Activated naive CD4-positive, alpha-beta T cell treated with anti-CD3 and anti-CD28 coated beads, Interleukin-2, amount 50 U/mL, for 72 hours (primary cell): ENCODE results near the gene KCNQ1. TPM values are rescaled to one million over a fixed set of nuclear protein-coding genes. Genes with fewer than 3 reads are reported as not detected.

ENCODE experiments used
- ATAC-seq, 2 donors: fragments of 150-1000 bp; cut with Tn5 transposase; 2 replicates each; pipeline ENCODE4 v1.10.0; 2021; ENCODE audit warnings: mild to moderate bottlenecking in 2 of 2, moderate library complexity in 2 of 2
- DNase-seq, 2 donors: peaks; one replicate each; pipeline ENCODE4 v3.0.0; 2021 to 2022; ENCODE audit warnings: low spot score in 2 of 2
- H3K27ac Mint-ChIP-seq, 2 donors: one replicate each; pipeline ENCODE4 v1.8.0; 2022; ENCODE audit warnings: mild to moderate bottlenecking in 2 of 2, mixed read lengths in 2 of 2
- H3K36me3 Mint-ChIP-seq, 2 donors: one replicate each; pipeline ENCODE4 v1.8.0; 2022; ENCODE audit warnings: mixed read lengths in 2 of 2
- H3K9me3 Mint-ChIP-seq, 2 donors: one replicate each; pipeline ENCODE4 v1.8.0; 2022; ENCODE audit warnings: mixed read lengths in 2 of 2
- total RNA-seq, 2 donors: library from RNA; stranded (reverse); gene quantifications; one replicate each; pipeline ENCODE4 v1.2.3, GENCODE V29; 2022

KCNQ1 gene
- total RNA-seq, 2 donors from 2014 or later = 12.2 to 19.3 TPM

DNA sequence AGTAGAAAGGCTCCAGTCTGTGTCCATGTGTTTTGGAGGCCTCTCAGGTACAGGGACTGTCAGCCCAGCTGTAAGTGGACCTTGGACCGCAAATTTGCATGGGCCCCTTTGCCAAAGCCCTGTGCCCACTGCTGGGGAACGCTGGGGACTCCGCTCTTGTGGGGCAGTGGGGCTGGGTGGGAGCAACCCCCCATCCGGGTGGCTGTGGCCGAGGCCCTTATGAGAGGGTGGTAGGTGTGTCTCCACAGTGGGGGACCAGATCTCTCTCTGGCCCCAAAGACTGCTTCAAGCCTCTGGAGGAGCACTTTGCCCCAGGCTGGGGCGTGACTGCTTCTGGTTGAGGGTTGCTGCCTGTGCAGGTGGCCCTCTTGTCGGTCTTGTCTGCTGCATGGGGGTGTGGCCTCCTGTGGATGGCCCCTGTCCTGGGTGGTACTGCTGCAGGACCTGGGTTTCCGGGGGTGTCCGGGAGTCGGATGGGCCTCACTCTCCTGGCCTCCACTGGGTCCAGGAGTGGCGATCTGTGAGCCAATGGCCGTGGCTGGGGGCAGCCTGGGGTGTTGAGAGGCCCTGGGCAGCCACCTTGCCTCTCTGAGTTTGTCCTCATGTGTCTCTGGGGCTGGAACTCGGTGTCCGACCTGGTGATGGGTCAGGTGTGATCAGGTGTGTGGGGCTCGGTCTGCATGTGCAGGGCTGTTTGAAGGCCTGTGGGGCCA is 15.9 kb downstream of the KCNQ1 start:
- no peak overlapping the region for H3K27ac Mint-ChIP-seq
- ATAC-seq (no peak), DNase-seq (peak in 1 of 2 donors; percentile 45)
- no peaks in the 10 kb centered on the region for H3K36me3 Mint-ChIP-seq
- no peaks in the 10 kb centered on the region for H3K9me3 Mint-ChIP-seq

DNA sequence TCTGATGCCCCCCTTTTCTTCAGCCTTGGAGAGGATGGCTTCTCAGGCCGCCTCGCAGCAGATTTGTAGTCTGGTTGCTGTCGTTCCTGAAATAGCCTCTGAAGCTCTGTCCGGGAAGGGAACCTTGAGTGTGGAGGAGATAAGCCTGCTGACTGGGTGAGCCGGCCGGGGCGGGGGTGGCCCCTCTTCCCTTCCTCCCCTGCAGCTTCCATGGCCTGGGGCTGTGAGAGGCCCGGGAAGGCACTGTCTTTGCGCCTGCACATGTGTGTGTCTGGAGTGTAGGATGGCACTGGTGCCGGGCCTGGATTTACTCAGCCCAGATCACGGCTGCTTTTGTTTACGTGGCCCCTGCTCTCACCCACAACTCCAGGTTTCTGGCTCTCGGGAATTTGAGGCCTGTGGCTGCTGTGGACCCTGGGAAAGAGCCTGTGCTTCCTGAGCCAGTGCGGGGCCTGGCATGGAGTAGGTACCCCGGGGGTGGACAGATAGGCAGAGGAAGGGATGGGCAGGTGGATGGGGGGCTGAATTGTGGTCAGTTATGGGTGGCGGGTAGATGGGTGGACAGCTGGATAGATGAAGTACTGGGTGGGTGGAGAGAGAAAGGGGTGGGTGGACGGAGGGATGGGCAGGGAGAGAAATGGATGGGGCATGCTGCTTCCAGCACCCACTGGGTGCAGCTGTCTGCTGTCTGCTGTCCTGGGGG is 16.6 kb downstream of the KCNQ1 start:
- ATAC-seq (no peak), DNase-seq (peak in 1 of 2 donors; percentile 41)
- Mint-ChIP-seq H3K9me3 (no peaks in the 10 kb centered on the region), H3K36me3 (no peaks in the 10 kb centered on the region), H3K27ac (peak overlapping the region in 1 of 2 donors; percentile 48)

DNA sequence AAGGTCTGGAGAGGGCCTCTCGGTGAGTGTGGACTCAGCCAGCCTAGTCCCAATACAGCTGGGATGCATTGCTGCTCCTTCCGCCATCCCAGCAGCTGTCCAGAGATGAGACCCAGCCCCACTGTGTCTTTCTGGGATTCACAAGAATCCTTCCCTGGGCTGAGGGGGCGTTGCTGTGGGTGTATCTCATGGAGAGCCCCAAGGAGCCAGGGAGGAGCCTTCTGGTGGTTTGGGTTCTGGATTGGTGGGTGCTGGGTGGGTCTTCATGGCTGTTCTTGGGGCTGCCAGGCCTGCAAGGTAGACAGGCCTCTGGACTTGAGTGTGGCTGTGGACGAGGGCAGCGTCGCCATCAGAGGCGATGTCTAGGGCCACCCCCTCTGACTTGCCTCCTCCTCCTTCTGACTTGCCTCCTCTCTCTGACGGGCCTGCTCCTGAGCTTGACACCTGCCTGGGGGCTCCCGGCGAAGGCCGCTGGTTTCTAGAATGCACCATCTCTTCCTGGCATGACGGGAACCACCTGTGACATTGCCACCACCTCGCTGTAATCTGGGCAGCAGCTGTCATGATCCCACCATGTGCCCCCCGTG is 17.2 kb downstream of the KCNQ1 start:
- peak overlapping the region in 1 of 2 donors; percentile 48 for H3K27ac Mint-ChIP-seq
- DNase-seq (no peak), ATAC-seq (no peak)
- H3K36me3 Mint-ChIP-seq = no peaks in the 10 kb centered on the region
- H3K9me3 Mint-ChIP-seq = no peaks in the 10 kb centered on the region

DNA sequence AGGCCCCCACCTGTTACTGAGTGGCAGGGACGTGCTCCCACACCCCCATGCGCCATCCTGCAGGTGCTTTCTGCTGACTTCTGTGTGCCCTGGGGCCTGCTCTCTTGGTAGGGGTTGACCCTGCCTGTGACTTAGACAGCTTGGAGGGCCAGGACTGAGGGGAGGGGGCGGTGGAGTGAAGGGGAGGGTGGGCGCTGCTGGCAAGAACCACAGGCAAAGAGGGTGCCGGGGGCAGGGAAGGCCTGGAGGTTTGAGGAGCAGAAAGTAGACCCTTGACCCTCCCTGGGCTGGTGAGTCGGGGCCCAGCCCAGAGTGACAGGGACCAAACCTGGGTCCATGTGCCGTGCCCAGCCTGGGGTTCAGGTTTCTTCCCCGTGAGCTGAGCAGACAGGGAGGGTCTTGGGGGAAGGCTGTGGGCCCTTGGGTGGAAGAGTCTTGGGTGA is 17.8 kb downstream of the KCNQ1 start:
- Mint-ChIP-seq H3K27ac (no peak overlapping the region), H3K36me3 (no peaks in the 10 kb centered on the region), H3K9me3 (no peaks in the 10 kb centered on the region)
- DNase-seq (no peak), ATAC-seq (no peak)

DNA sequence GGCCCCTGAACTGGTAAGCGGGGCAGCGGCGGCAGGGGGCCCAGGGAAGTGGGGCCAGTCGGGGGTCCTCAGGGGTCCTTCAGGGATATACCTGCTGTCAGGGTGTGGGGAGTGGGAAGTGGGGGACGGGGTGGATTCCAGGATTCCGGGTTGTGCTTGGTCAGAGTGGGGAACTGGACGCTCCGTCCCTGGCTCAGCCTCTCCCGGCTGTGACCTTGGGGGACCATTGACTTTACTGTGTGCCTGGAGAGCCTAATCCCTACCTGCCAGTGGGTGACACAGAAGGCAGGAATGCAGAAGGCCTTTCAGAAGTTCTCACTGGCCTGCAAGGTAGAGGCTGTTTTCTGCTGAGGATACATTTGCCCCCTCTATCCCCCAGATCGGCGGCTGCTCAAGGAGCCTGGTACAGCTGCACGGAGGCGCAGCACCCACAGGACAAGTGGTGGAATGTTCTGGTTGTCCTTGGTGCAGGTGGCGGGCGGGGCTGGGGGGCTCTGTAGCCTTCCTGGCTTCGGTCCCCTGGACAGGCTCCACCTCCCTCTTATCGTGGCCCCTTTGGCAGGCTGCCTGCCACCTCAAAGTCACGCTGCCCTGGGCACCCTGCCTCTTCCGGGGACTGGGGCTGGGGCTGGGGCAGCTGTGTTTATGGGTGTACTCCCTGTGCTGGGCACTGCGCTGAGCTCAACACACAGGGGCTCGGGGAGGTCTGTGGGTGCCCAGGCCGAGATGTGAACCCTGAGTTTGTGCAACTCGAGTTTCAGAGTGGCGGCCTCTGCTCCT is 18.4 kb downstream of the KCNQ1 start:
- DNase-seq (peak in 1 of 2 donors; percentile 52), ATAC-seq (no peak)
- H3K36me3 Mint-ChIP-seq = no peaks in the 10 kb centered on the region
- no peaks in the 10 kb centered on the region for H3K9me3 Mint-ChIP-seq
- H3K27ac Mint-ChIP-seq = no peak overlapping the region

DNA sequence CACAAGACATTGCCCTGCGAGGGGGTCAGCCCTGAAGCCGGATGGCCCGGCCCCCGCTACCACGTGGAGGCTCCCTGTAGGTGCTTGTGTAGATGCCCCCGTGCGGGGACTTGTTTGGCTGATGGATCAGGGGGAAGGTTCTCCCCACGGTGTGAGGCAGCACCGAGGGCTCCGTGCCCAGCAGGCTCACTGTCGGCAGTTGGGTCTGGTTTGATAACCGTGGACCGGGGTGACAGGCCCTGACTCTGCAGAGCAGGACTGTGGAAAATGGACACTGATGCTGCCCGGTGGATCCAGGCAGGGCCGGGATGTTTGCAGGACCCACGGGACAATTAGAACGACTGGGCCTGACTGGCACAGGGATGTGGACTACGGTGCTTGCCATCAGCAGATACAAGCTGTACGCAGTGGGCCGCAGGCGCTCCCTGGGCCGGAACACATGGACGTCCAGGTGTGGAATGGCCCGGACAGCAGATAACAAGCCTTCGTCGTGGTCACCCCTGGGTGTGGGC is 19.0 kb downstream of the KCNQ1 start:
- Mint-ChIP-seq H3K9me3 (no peaks in the 10 kb centered on the region), H3K27ac (no peak overlapping the region), H3K36me3 (no peaks in the 10 kb centered on the region)
- DNase-seq (peak in 1 of 2 donors; percentile 50), ATAC-seq (no peak)

DNA sequence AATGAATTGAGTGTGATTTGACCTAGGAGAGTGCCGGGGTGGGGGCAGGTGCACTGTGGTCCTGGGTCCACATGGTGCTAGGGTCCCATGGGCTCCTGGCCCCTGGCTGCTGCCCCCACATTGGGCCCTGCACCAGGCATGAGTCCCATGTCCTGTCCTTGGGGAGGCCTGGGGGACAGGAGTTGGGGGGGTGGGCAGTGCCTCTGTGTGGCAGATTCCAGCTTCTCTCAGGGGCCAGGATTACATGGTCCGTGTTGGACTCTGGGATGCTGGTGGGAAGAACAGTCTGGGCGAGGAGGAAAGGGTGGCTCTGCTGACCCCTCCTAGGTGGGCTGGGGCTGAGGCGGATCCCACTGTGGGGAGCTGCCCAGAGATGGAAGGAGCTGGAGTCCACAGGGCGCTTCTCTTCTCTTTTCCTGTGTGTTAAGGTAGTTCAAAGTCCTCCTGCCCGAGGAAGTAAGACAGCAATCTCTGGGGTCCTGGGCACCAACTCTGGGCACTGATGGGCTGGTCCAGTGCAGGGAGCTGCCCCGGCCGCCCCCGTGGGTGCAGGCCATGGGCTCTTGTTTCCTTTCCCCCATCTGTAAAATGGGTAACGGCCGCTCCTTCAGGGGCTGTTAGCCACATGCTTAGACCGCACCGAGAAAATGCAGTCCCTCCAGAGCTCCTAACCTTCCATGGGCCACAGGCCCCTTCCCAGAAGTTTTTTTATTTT is 19.8 kb downstream of the KCNQ1 start:
- Mint-ChIP-seq H3K36me3 (no peaks in the 10 kb centered on the region), H3K9me3 (no peaks in the 10 kb centered on the region), H3K27ac (no peak overlapping the region)
- peak in 1 of 2 donors; percentile 44 for DNase-seq
- no peak for ATAC-seq

DNA sequence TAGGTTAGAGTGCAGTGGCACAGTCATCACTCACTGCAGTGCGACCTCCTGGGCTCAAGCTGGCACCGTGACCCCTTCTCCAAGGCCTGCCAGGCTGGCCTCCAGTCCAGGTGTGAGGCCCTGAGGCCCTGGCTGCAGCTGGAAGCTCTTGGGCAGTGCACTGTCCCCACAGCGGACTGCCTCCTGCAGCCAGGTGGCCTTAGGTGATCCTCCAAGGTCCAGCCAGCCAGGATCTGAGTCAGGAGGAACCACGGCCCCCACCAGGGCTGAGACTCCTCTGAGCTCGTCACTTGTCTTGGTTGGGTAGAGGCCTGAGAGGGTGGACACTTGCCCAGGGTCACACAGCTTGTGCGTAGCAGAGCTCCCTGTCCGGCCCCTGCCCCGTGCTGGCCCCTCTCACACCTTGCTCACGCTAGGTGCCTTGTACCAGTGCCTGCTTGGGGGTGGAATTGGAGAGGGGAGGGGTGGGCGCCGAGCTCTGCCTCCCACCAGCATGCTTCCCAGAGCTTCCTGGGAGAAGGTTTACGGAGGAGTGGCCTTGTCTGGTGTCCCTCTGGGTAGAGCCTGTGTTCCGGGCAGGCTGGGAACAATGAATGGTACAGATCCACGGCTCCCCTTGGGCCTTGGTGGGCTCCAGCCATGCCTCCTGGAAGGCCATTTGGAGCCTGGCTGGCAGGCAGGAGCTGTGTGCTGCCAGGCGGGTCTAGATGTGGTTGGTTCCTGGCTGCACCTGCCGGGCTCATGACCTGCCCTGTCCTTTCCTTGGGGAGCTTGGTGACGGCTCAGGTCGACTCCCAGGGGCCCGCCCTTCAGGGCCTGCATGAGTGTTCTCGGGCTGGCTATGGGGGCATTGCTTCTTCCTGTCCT is 20.6 kb downstream of the KCNQ1 start:
- no peaks in the 10 kb centered on the region for H3K9me3 Mint-ChIP-seq
- DNase-seq (peak in 1 of 2 donors; percentile 50), ATAC-seq (no peak)
- no peaks in the 10 kb centered on the region for H3K36me3 Mint-ChIP-seq
- peak overlapping the region in 1 of 2 donors; percentile 75 for H3K27ac Mint-ChIP-seq

DNA sequence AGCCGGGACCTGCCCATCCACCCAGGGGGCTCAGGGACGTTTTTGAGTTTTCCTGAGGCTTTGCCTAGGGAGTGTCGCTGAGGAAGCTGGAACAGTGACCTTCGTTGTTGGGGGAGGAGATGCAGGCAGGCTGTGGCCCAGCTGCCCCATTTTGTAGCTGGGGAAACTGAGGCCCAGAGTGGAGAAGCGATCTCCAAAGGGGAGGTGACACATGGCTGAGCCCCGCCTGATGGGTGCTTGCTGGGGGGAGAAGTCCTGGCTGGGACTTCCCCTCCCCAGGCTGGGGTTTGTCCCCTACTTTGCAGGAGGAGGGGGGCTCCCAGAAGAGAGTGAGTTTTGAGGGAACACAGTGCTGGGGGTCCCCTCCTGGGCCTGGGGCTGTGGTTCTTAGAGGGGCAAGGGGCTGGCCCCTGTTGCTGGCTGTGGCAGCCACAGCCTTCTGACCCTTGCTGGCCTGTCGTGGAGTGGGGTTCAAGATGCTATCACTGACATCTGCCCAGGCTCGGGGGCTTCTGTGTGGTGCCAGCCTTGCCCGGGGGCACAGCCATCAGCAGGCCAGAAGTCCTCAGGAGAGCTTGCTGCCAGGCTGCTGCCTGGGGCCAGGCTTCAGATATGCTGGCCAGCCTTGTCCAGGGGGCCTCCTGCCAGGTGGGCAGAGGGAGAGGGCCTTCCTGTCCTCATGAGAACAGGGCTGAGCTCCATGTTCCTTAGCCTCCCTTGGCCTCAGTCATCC is 21.4 kb downstream of the KCNQ1 start:
- DNase-seq = peak in 1 of 2 donors; percentile 52
- Mint-ChIP-seq H3K9me3 (no peaks in the 10 kb centered on the region), H3K27ac (peak overlapping the region in 1 of 2 donors; percentile 75), H3K36me3 (no peaks in the 10 kb centered on the region)
- ATAC-seq = no peak

DNA sequence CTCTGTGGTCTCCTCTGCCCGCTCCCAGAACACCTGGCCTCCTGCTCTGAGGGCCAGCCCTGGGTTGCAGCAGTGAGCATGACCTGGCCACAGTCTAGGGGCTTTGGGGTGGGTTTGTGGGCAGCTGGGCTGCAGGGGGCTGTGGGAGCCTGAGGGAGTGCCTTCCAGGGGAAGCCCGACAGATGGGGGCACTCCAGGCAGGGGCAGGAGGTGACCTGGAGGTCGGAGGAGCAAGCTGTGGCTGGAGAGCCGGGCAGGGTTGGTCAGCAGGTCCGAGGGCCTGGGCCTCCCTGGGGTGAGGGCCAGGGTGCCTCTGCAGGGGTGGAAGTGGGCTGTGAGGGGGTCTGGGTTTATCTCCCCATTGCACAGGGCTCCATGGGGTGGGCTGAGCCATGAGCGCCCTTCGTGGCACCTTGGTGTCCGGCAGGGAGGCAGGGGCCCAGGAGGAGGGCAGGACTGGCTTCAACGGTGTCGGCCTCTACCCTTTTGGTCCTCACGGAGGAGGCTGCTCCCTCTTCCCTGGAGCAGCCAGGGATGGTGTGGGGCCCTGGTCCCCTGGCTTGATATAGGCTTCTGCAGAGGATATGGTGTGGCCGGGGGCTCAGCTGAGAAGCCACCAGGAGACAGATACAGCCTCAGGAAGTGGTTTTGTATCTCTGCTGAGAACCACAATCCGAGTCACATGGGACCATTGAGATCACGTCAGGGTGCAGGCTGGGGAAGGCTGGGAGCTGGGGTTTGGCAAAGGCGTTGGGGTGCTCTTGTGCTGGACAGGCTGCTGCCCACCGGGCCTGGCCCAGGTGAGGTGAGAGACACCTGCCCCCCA is 22.3 kb downstream of the KCNQ1 start:
- DNase-seq (peak; percentile 43 to 63), ATAC-seq (peak; percentile 93 to 99)
- Mint-ChIP-seq H3K9me3 (no peaks in the 10 kb centered on the region), H3K27ac (peak overlapping the region in 1 of 2 donors; percentile 75), H3K36me3 (no peaks in the 10 kb centered on the region)

DNA sequence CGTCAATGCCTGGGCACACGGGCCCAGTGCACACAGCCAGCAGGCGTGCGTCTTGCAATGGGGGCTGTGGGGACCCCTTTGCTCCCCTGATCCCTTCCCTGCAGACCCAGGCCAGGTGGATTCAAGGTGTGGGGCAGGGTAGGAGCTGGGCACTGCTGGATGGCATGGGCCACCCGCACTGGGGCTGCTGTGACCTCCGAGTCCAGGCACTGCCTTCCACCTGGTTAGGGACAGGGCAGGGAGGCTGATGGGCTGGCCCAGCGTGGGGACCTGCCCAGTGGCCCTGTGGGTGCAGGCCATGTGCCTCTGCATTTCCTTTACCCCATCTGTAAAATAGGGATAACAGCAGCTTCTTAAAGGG is 22.9 kb downstream of the KCNQ1 start:
- Mint-ChIP-seq H3K27ac (peak overlapping the region in 1 of 2 donors; percentile 75), H3K9me3 (no peaks in the 10 kb centered on the region), H3K36me3 (no peaks in the 10 kb centered on the region)
- DNase-seq (no peak), ATAC-seq (peak in 1 of 2 donors; percentile 14)

DNA sequence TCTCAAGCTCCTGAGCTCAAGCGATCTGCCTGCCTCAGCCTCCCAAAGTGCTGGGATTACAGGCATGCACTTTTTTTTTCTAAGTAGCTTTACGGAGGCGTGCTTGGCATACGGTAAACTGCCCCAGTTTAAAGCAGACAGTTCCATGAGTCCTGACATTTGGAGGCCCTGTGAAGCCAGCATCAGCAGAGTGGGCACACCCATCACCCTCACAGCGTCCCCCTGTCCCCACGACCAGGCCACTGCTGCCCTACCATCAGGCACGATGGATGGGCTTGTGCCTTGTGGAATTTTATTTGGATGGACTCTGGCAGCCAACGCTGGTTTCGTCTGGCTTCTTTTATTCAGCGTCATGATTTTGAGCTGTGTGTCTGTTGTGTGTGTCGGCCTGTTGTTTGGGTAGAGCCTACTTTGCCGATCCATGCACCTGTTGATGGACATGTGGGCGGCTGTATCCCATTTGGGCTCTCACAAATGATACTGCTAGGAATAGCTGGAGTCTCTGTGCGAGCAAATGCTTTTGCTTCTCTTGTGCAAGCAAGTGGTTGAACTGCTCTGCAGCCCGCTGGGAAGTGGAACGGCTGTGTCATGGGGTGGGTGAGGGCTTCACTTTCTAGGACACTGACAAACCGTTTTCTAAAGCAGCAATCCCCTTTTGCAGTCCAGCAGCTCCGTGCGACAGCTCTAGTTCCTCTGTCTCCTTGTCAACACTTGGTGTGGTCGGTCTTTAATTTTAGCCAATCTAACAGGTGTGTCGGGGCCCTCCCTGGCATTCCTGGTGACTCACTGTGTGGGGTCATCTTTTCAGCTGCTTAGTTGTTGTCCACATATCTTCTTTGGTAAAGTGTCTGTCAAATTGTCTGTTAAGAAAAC is 23.8 kb downstream of the KCNQ1 start:
- Mint-ChIP-seq H3K36me3 (no peaks in the 10 kb centered on the region), H3K27ac (no peak overlapping the region), H3K9me3 (no peaks in the 10 kb centered on the region)
- ATAC-seq (no peak), DNase-seq (peak in 1 of 2 donors; percentile 44)

DNA sequence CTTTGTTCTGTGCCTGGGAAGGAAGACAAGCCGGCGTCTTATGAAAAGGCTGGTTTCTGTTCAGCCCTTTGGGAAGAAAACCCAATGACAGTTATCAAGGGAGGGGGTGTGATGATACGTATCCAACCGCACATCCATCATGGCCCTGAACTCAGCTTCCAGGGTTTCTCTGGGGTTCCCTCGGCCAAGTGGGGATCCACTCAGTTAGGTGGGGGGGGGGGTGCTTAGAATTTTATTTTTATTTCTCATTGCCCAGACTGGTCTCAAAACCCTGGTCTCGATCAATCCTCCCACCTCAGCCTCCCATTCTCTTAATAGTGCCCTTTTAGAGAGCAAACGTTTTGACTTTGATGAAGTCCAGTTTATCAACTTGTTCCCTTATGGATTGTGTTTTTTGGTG is 25.7 kb downstream of the KCNQ1 start:
- ATAC-seq = no peak
- H3K36me3 Mint-ChIP-seq = no peaks in the 10 kb centered on the region
- no peak for DNase-seq
- peak overlapping the region in 1 of 2 donors; percentile 22 for H3K27ac Mint-ChIP-seq
- no peaks in the 10 kb centered on the region for H3K9me3 Mint-ChIP-seq
